ENCODE measurements around the gene NPAS3.

DNA sequence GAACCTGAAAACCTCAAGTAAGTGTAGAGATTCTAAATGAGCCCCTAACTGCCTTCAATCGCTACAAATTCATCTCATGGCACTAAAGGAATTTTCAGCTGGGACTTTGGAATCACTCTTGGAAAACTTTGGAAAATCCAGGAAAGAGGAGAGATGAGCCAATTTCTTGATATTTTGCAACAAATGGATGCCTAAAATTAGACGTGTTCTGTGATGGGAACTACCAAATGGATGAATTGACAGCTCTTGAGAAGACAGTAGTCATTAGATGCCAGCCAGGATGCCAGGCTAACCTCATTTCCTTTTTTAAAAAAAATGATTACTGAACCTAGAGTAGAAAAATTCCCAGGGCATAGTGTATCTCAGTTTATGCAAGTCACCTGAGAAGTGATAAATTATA lies 78.3 kb downstream of the NPAS3 start:
- TF ChIP-seq, protein P1, sequence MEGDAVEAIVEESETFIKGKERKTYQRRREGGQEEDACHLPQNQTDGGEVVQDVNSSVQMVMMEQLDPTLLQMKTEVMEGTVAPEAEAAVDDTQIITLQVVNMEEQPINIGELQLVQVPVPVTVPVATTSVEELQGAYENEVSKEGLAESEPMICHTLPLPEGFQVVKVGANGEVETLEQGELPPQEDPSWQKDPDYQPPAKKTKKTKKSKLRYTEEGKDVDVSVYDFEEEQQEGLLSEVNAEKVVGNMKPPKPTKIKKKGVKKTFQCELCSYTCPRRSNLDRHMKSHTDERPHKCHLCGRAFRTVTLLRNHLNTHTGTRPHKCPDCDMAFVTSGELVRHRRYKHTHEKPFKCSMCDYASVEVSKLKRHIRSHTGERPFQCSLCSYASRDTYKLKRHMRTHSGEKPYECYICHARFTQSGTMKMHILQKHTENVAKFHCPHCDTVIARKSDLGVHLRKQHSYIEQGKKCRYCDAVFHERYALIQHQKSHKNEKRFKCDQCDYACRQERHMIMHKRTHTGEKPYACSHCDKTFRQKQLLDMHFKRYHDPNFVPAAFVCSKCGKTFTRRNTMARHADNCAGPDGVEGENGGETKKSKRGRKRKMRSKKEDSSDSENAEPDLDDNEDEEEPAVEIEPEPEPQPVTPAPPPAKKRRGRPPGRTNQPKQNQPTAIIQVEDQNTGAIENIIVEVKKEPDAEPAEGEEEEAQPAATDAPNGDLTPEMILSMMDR (IDR thresholded peaks at IDR 0.05; ENCODE audit: low read length), result no peak
- no peak for TF ChIP-seq EZH2 (optimal IDR thresholded peaks at IDR 0.05; ENCODE audit: low read depth, low read length)
